Hepatocyte (in vitro differentiated cells): ENCODE measurements around the gene MSH5.

Source experiments
- CTCF ChIP-seq: fragments of 200-600 bp; sonication (generic); IDR thresholded peaks from 2 replicates; pipeline ENCODE4 v1.5.1; 2016; ENCODE audit warnings: antibody characterized with exemption, mild to moderate bottlenecking; ENCODE audit not compliant: poor library complexity
- EZH2 ChIP-seq: fragments of 200-600 bp; sonication (generic); IDR thresholded peaks from 2 replicates; pipeline ENCODE4 v1.6.1; 2016; ENCODE audit warnings: antibody characterized with exemption, mild to moderate bottlenecking, borderline replicate concordance

GRCh38 chr6:31749301-31750036 is 9.7 kb downstream of the MSH5 start:
- TF ChIP-seq CTCF (no peak), EZH2 (no peak)
